HEK293T (cell line): ENCODE data around the gene ALG9.

Source experiments
- ARNT ChIP-seq: fragments of 450-650 bp; IDR thresholded peaks from 2 replicates; pipeline ENCODE4 v1.6.1; 2017; ENCODE audit warnings: mild to moderate bottlenecking
- BHLHE40 ChIP-seq: fragments of 450-650 bp; IDR thresholded peaks from 2 replicates; pipeline ENCODE4 v1.6.1; 2016; ENCODE audit warnings: mild to moderate bottlenecking, moderate library complexity, borderline replicate concordance
- FOXM1 ChIP-seq: fragments of 450-650 bp; IDR thresholded peaks from 2 replicates; pipeline ENCODE4 v1.6.1; 2017; ENCODE audit warnings: mild to moderate bottlenecking, borderline replicate concordance
- LEF1 ChIP-seq: fragments of 450-650 bp; IDR thresholded peaks from 2 replicates; pipeline ENCODE4 v1.6.1; 2017; ENCODE audit warnings: mild to moderate bottlenecking, borderline replicate concordance
- SP1 ChIP-seq: fragments of 450-650 bp; IDR thresholded peaks from 2 replicates; pipeline ENCODE4 v1.6.1; 2017
- TARDBP ChIP-seq: fragments of 450-650 bp; IDR thresholded peaks from 2 replicates; pipeline ENCODE4 v1.6.1; 2016

GRCh38 chr11:111778047-111778558, 93.3 kb downstream of the ALG9 start:
- TF ChIP-seq TARDBP (no peak), LEF1 (no peak), FOXM1 (no peak), SP1 (no peak), ARNT (no peak), BHLHE40 (no peak)
